ENCODE results near the gene MACF1.

MACF1 gene

GRCh38 chr1:39332828-39333227 is 128.3 kb downstream of the MACF1 start:
- DNase-seq (ENCODE audit: low spot score): no peak
- Histone ChIP-seq H3K4me3 (no peak overlapping the region), H3K27ac (no peak overlapping the region)
- TF ChIP-seq CTCF (IDR thresholded peaks at IDR 0.05): no peak

GRCh38 chr1:39333296-39333695 is 128.8 kb downstream of the MACF1 start:
- no peak for DNase-seq (ENCODE audit: low spot score)
- Histone ChIP-seq H3K4me3 (no peak overlapping the region), H3K27ac (no peak overlapping the region)
- no peak for TF ChIP-seq CTCF (IDR thresholded peaks at IDR 0.05)

GRCh38 chr1:39335216-39335615 is 130.7 kb downstream of the MACF1 start:
- no peak for DNase-seq (ENCODE audit: low spot score)
- TF ChIP-seq CTCF (IDR thresholded peaks at IDR 0.05): no peak

GRCh38 chr1:39337067-39337466 is 132.6 kb downstream of the MACF1 start:
- DNase-seq (ENCODE audit: low spot score): no peak
- TF ChIP-seq CTCF (IDR thresholded peaks at IDR 0.05): no peak
- H3K27ac ChIP-seq: no peak overlapping the region
- no peak overlapping the region for H3K4me3 ChIP-seq

More at GRCh38 chr1:39335216-39335615, 130.7 kb downstream of the MACF1 start:
- H3K27ac ChIP-seq: no peak overlapping the region
- no peak overlapping the region for H3K4me3 ChIP-seq

GRCh38 chr1:39342776-39343175 is 138.3 kb downstream of the MACF1 start:
- TF ChIP-seq CTCF (IDR thresholded peaks at IDR 0.05): no peak
- H3K27ac ChIP-seq: no peak overlapping the region
- no peak overlapping the region for H3K4me3 ChIP-seq
- no peak for DNase-seq (ENCODE audit: low spot score)

- Histone ChIP-seq H3K4me3 (no peak overlapping the region), H3K27ac (no peak overlapping the region)
- no peak for TF ChIP-seq CTCF (IDR thresholded peaks at IDR 0.05)
- DNase-seq (ENCODE audit: low spot score): no peak
Observed at GRCh38 chr1:39344394-39345154, 140.1 kb downstream of the MACF1 start.

- TF ChIP-seq CTCF (IDR thresholded peaks at IDR 0.05): no peak
- Histone ChIP-seq H3K4me3 (no peak overlapping the region), H3K27ac (no peak overlapping the region)
- DNase-seq (ENCODE audit: low spot score): no peak
Observed at GRCh38 chr1:39346872-39347271, 142.4 kb downstream of the MACF1 start.
